HCT116 (cell line): ENCODE data around the gene DENND2A. TPM values are rescaled to one million over a fixed set of nuclear protein-coding genes. Genes with fewer than 3 reads are reported as not detected.
A peak's percentile ranks its signal among the peaks of the same experiment; 100 is the strongest.

Experiments
- ATAC-seq: fragments of 200-7000 bp; cut with Tn5 transposase; 2 replicates; pipeline ENCODE4 v1.9.1; 2020; ENCODE audit warnings: mild to moderate bottlenecking, moderate library complexity
- BruUV-seq: library from RNA; stranded (reverse); fragments of 400-500 nt; replicated peaks from 2 replicates; lab custom pipeline; 2021; lab: Mats Ljungman, UMichigan
- CTCF ChIA-PET: fragments of 300-600 bp; sonication (Branson Sonifier 250); formaldehyde crosslinking; loops from one replicate; lab custom pipeline; 2021; ENCODE audit warnings: antibody characterized with exemption; lab: Charles Lee
- POLR2A ChIA-PET: fragments of 300-600, 350-600 bp; sonication (Branson Sonifier 250); formaldehyde crosslinking; loops from one replicate; lab custom pipeline; 2021; ENCODE audit warnings: antibody characterized with exemption; lab: Charles Lee
- RAD21 ChIA-PET, 2 experiments: fragments of 300-600 bp; sonication (Branson Sonifier 250); formaldehyde crosslinking; loops; one replicate each; lab custom pipeline; 2023; ENCODE audit warnings: low total read pairs in 2 of 2; ENCODE audit not compliant: uncharacterized antibody in 2 of 2, unreplicated experiment in 2 of 2, low non-redundant PET in 1 of 2; lab: Charles Lee
- DNase-seq: peaks from one replicate; pipeline ENCODE4 v3.0.0-alpha.2; 2010; ENCODE audit warnings: low read depth, low spot score
- H2AFZ ChIP-seq: fragments of 200-600 bp; shearing (Covaris generic), sonication (generic); 2 replicates; pipeline ENCODE4 v1.6.1; 2017; ENCODE audit warnings: low read depth, mixed run types, mixed read lengths, antibody characterized with exemption, low read length; ENCODE audit not compliant: poor library complexity, severe bottlenecking
- H3K27ac ChIP-seq: 2 replicates; pipeline ENCODE4 v1.5.1; 2012; ENCODE audit warnings: low read depth, low read length
- H3K27me3 ChIP-seq: fragments of 200-600 bp; sonication (generic); 2 replicates; pipeline ENCODE4 v1.6.1; 2016; ENCODE audit warnings: mixed run types, low read length, mixed read lengths; ENCODE audit not compliant: insufficient read depth
- H3K36me3 ChIP-seq, 2 experiments: fragments of 200-500 bp in 1 of 2; fragments of 200-600 bp in 1 of 2; sonication (Bioruptor generic) in 1 of 2; sonication (generic) in 1 of 2; 2 replicates each; pipeline versions ENCODE4 v1.5.1 to v1.6.1; 2014 to 2016; ENCODE audit warnings: low read length in 2 of 2, inconsistent platforms in 1 of 2, mixed read lengths in 1 of 2, mixed run types in 1 of 2; ENCODE audit not compliant: insufficient read depth in 2 of 2, control insufficient read depth in 1 of 2
- H3K4me1 ChIP-seq, 2 experiments: fragments of 200-600 bp in 1 of 2; sonication (generic) in 1 of 2; 2 replicates each; pipeline versions ENCODE4 v1.5.1 to v1.6.1; 2012 to 2017; ENCODE audit warnings: low read length in 2 of 2, inconsistent platforms in 1 of 2, mild to moderate bottlenecking in 1 of 2, mixed read lengths in 1 of 2, mixed run types in 1 of 2, moderate library complexity in 1 of 2; ENCODE audit not compliant: insufficient read depth in 2 of 2, control insufficient read depth in 1 of 2
- H3K4me2 ChIP-seq: fragments of 200-600 bp; sonication (generic); 2 replicates; pipeline ENCODE4 v1.6.1; 2017; ENCODE audit warnings: mixed run types, low read length, mixed read lengths
- H3K4me3 ChIP-seq, 2 experiments: fragments of 200-600 bp in 1 of 2; sonication (generic) in 1 of 2; replicated peaks in 1 of 2; 2 replicates each; pipeline ENCODE4 v1.5.1; 2011 to 2016; ENCODE audit warnings: low read length in 2 of 2, control low read depth in 1 of 2, low read depth in 1 of 2, mild to moderate bottlenecking in 1 of 2, mixed read lengths in 1 of 2, mixed run types in 1 of 2
- H3K79me2 ChIP-seq: fragments of 200-600 bp; sonication (generic); 2 replicates; pipeline ENCODE4 v1.6.1; 2017; ENCODE audit warnings: mild to moderate bottlenecking, mixed run types, low read length, moderate library complexity, mixed read lengths; ENCODE audit not compliant: insufficient read depth
- H3K9ac ChIP-seq: fragments of 200-600 bp; sonication (generic); 2 replicates; pipeline ENCODE4 v1.6.1; 2016; ENCODE audit warnings: low read length, mixed read lengths
- H3K9me2 ChIP-seq: fragments of 200-600 bp; sonication (generic), shearing (Covaris generic); 2 replicates; pipeline ENCODE4 v1.6.1; 2017; ENCODE audit warnings: mixed run types, mild to moderate bottlenecking, moderate library complexity; ENCODE audit not compliant: insufficient read depth
- H3K9me3 ChIP-seq, 2 experiments: fragments of 200-500 bp in 1 of 2; fragments of 200-600 bp in 1 of 2; sonication (Bioruptor generic) in 1 of 2; sonication (generic) in 1 of 2; 2 replicates each; pipeline ENCODE4 v1.6.1; 2014 to 2017; ENCODE audit warnings: low read length in 2 of 2, mixed read lengths in 2 of 2, inconsistent platforms in 1 of 2, low read depth in 1 of 2, mild to moderate bottlenecking in 1 of 2, mixed run types in 1 of 2, moderate library complexity in 1 of 2; ENCODE audit not compliant: control insufficient read depth in 1 of 2, insufficient read depth in 1 of 2
- H4K20me1 ChIP-seq: fragments of 200-600 bp; sonication (generic), shearing (Covaris generic); 2 replicates; pipeline ENCODE4 v1.6.1; 2017; ENCODE audit warnings: mixed run types, mild to moderate bottlenecking, moderate library complexity; ENCODE audit not compliant: insufficient read depth
- ATF3 ChIP-seq: IDR thresholded peaks from 2 replicates; pipeline ENCODE4 v1.6.1; 2012
- CBX3 ChIP-seq: IDR thresholded peaks from 2 replicates; pipeline ENCODE4 v1.6.1; 2012; ENCODE audit warnings: low read depth
- CEBPB ChIP-seq: IDR thresholded peaks from 2 replicates; pipeline ENCODE4 v1.6.1; 2012; ENCODE audit warnings: low read depth
- CTCF ChIP-seq, 3 experiments: fragments of 200-600 bp in 1 of 3; sonication (generic) in 1 of 3; IDR thresholded peaks in 2 of 3; conservative IDR thresholded peaks in 1 of 3; 2 replicates each; pipeline ENCODE4 v1.5.1; 2012 to 2017; ENCODE audit warnings: low read depth in 2 of 3, low read length in 2 of 3, antibody characterized with exemption in 1 of 3, borderline replicate concordance in 1 of 3, control low read depth in 1 of 3, mild to moderate bottlenecking in 1 of 3, mixed read lengths in 1 of 3, mixed run types in 1 of 3, moderate library complexity in 1 of 3; ENCODE audit not compliant: insufficient read depth in 1 of 3
- EGR1 ChIP-seq: IDR thresholded peaks from 2 replicates; pipeline ENCODE4 v1.6.1; 2012; ENCODE audit warnings: low read depth
- ELF1 ChIP-seq: IDR thresholded peaks from 2 replicates; pipeline ENCODE4 v1.6.1; 2012; ENCODE audit warnings: low read depth, borderline replicate concordance
- EZH2phosphoT487 ChIP-seq: fragments of 200-600 bp; IDR thresholded peaks from 2 replicates; pipeline ENCODE4 v1.6.1; 2018; ENCODE audit warnings: antibody characterized with exemption, borderline replicate concordance
- FOSL1 ChIP-seq: IDR thresholded peaks from 2 replicates; pipeline ENCODE4 v1.6.1; 2012; ENCODE audit warnings: low read depth
- JUND ChIP-seq: IDR thresholded peaks from 2 replicates; pipeline ENCODE4 v1.6.1; 2012
- POLR2A ChIP-seq: IDR thresholded peaks from 2 replicates; pipeline ENCODE4 v1.7.0; 2011; ENCODE audit warnings: borderline replicate concordance; ENCODE audit not compliant: insufficient read depth, insufficient read length; ENCODE audit errors: extremely low read depth
- POLR2AphosphoS5 ChIP-seq: IDR thresholded peaks from 2 replicates; pipeline ENCODE4 v1.6.1; 2011; ENCODE audit warnings: mild to moderate bottlenecking, low read depth, low read length, moderate library complexity
- RAD21 ChIP-seq: IDR thresholded peaks from 2 replicates; pipeline ENCODE4 v1.6.1; 2012; ENCODE audit warnings: low read depth, mild to moderate bottlenecking
- SIN3A ChIP-seq: IDR thresholded peaks from 2 replicates; pipeline ENCODE4 v1.6.1; 2012; ENCODE audit warnings: low read depth
- TCF7L2 ChIP-seq: IDR thresholded peaks from 2 replicates; pipeline ENCODE4 v1.7.0; 2011; ENCODE audit warnings: borderline replicate concordance, inconsistent platforms; ENCODE audit not compliant: insufficient read depth, insufficient read length; ENCODE audit errors: extremely low read depth
- YY1 ChIP-seq: IDR thresholded peaks from 2 replicates; pipeline ENCODE4 v1.6.1; 2011; ENCODE audit warnings: low read length, low read depth, moderate library complexity, mild to moderate bottlenecking; ENCODE audit not compliant: insufficient replicate concordance; ENCODE audit errors: extremely low read depth
- ZFX ChIP-seq: fragments of 450-650 bp; IDR thresholded peaks from 2 replicates; pipeline ENCODE4 v1.6.1; 2017
- intact Hi-C: fragments of 100-400 bp; cut with micrococcal nuclease; formaldehyde crosslinking; loops from 2 replicates; pipeline ENCODE4 v1.10.0; 2022
- total RNA-seq: library from RNA; stranded (reverse); gene quantifications from one replicate; pipeline ENCODE4 v1.2.1, GENCODE V29; 2021; ENCODE audit not compliant: unreplicated experiment

Gene DENND2A
- total RNA-seq, 1 experiment from 2014 or later = 0.12 TPM

- POLR2A ChIA-PET = no interaction called here
- H2AFZ ChIP-seq = no peak overlapping the region
Observed at GRCh38 chr7:140649556-140650205, 9.1 kb upstream of the DENND2A start.

GRCh38 chr7:140646931-140647647 is 6.5 kb upstream of the DENND2A start:
- Histone ChIP-seq H3K79me2 (no peaks in the 10 kb centered on the region), H3K27me3 (no peaks in the 10 kb centered on the region), H3K27ac (no peak overlapping the region), H3K9me2 (no peaks in the 10 kb centered on the region), H2AFZ (peak overlapping the region; percentile 88), H3K4me3 (no peak overlapping the region), H3K4me2 (peak overlapping the region; percentile 28; the same call in 1 of the 2 replicates), H4K20me1 (no peaks in the 10 kb centered on the region), H3K9me3 (no peaks in the 10 kb centered on the region), H3K4me1 (peaks cover 2 to 19% of the 10 kb centered on the region in 2 experiments; a peak in 3 of 4 replicates), H3K9ac (no peak overlapping the region), H3K36me3 (no peaks in the 10 kb centered on the region)
- no TSS peak for BruUV-seq
- RAD21 ChIA-PET = interaction anchor here in 1 of 2 experiments (0.7 kb wide), 1 partner anchor 127 kb away, joined by 6 read pairs; no protein-coding TSS in a partner anchor
- DNase-seq = peak; percentile 50
- CTCF ChIA-PET = interaction anchor here (0.6 to 2.5 kb wide), 4 partner anchors 116 to 642 kb away, joined by 3 to 9 read pairs (median 4); no protein-coding TSS in a partner anchor
- intact Hi-C loops = loop anchor here (2.0 kb wide), 1 partner anchor 168 kb away; the partner anchor contains the start of gene MKRN1
- POLR2A ChIA-PET = no interaction called here
- ATAC-seq = peak; percentile 96
- TF ChIP-seq EZH2phosphoT487 (no peak), ELF1 (no peak), POLR2A (no peak), SIN3A (no peak), FOSL1 (no peak), TCF7L2 (no peak), EGR1 (no peak), CBX3 (peak; percentile 76; the same call in 1 of the 2 replicates), POLR2AphosphoS5 (no peak), CEBPB (no peak), YY1 (no peak), CTCF (IDR thresholded peaks at IDR 0.05 in 2 of 3, conservative IDR thresholded peaks at IDR 0.05 in 1 of 3; ENCODE audit: borderline replicate concordance in 1 of 3, insufficient read depth in 1 of 3, low read depth in 2 of 3, low read length in 2 of 3) (peak; percentile 82 to 92 (median 84); a peak in 5 of 6 replicates), ATF3 (no peak), JUND (no peak), ZFX (no peak), RAD21 (peak; percentile 59)

More at GRCh38 chr7:140649556-140650205, 9.1 kb upstream of the DENND2A start:
- no peak for DNase-seq
- ChIA-PET CTCF (interaction anchor here (0.8 kb wide), 1 partner anchor 132 kb away, joined by 3 read pairs; no protein-coding TSS in a partner anchor), RAD21 (interaction anchor here (1.6 to 2.1 kb wide), 2 partner anchors 132 kb away, joined by 4 to 5 read pairs; no protein-coding TSS in a partner anchor)
- TF ChIP-seq TCF7L2 = no peak
- TF ChIP-seq EZH2phosphoT487 = no peak
- TF ChIP-seq CBX3 = no peak
- TF ChIP-seq EGR1 = no peak
- no peak for TF ChIP-seq JUND
- no peaks in the 10 kb centered on the region for H3K36me3 ChIP-seq
- H3K27ac ChIP-seq = no peak overlapping the region
- no peaks in the 10 kb centered on the region for H4K20me1 ChIP-seq
- H3K9me3 ChIP-seq = no peaks in the 10 kb centered on the region
- no peak for ATAC-seq
- intact Hi-C loops = no loop called here
- H3K9me2 ChIP-seq = no peaks in the 10 kb centered on the region
- no TSS peak for BruUV-seq
- no peaks in the 10 kb centered on the region for H3K79me2 ChIP-seq
- H3K4me1 ChIP-seq = peaks cover 2 to 19% of the 10 kb centered on the region in 2 experiments; a peak in 3 of 4 replicates
- no peaks in the 10 kb centered on the region for H3K27me3 ChIP-seq
- H3K4me2 ChIP-seq = no peak overlapping the region
- no peak overlapping the region for H3K9ac ChIP-seq
- H3K4me3 ChIP-seq = no peak overlapping the region
